Fibroblast of lung (primary cell): ENCODE results near the gene PRRC1. TPM values are rescaled to one million over a fixed set of nuclear protein-coding genes. Genes with fewer than 3 reads are reported as not detected.

Experiments used
- DNase-seq, 2 donors: peaks; one replicate each; pipeline versions ENCODE4 v3.0.0 to v3.0.0-alpha.2; 2010; ENCODE audit warnings: low read depth in 2 of 2
- H2AFZ ChIP-seq: 2 replicates; pipeline ENCODE4 v1.5.1; 2012; ENCODE audit warnings: low read length, control low read depth, inconsistent platforms
- H3K27ac ChIP-seq: 2 replicates; pipeline ENCODE4 v1.5.1; 2011; ENCODE audit warnings: low read length, control low read depth; ENCODE audit not compliant: insufficient read depth
- H3K27me3 ChIP-seq: 2 replicates; pipeline ENCODE4 v1.5.1; 2011; ENCODE audit warnings: mild to moderate bottlenecking, low read length; ENCODE audit not compliant: control insufficient read depth, insufficient read depth
- H3K36me3 ChIP-seq: 2 replicates; pipeline ENCODE4 v1.5.1; 2011; ENCODE audit warnings: low read length; ENCODE audit not compliant: control insufficient read depth, insufficient read depth
- H3K4me1 ChIP-seq: 2 replicates; pipeline ENCODE4 v1.5.1; 2011; ENCODE audit warnings: low read length; ENCODE audit not compliant: control insufficient read depth, insufficient read depth; ENCODE audit errors: extremely low read depth
- H3K4me2 ChIP-seq: 2 replicates; pipeline ENCODE4 v1.5.1; 2011; ENCODE audit warnings: low read length, control low read depth; ENCODE audit not compliant: insufficient read depth; ENCODE audit errors: extremely low read depth
- H3K4me3 ChIP-seq, 4 experiments: fragments of 200-600 bp in 1 of 4; sonication (generic) in 1 of 4; replicated peaks in 1 of 4; 2 replicates each; pipeline ENCODE4 v1.5.1; 2011 to 2016; ENCODE audit warnings: low read length in 4 of 4, low read depth in 3 of 4, mild to moderate bottlenecking in 3 of 4, control low read depth in 2 of 4, inconsistent platforms in 1 of 4, mixed read lengths in 1 of 4; ENCODE audit not compliant: insufficient read depth in 1 of 4; ENCODE audit errors: control extremely low read depth in 1 of 4
- H3K79me2 ChIP-seq: 2 replicates; pipeline ENCODE4 v1.5.1; 2012; ENCODE audit warnings: mild to moderate bottlenecking, low read length, inconsistent platforms; ENCODE audit not compliant: control insufficient read depth, insufficient read depth
- H3K9ac ChIP-seq: 2 replicates; pipeline ENCODE4 v1.5.1; 2011; ENCODE audit warnings: mild to moderate bottlenecking, low read length, control low read depth; ENCODE audit not compliant: insufficient read depth
- H3K9me3 ChIP-seq: 2 replicates; pipeline ENCODE4 v1.5.1; 2012; ENCODE audit warnings: low read depth, low read length; ENCODE audit not compliant: control insufficient read depth, insufficient read depth
- H4K20me1 ChIP-seq: 2 replicates; pipeline ENCODE4 v1.5.1; 2011; ENCODE audit warnings: low read length; ENCODE audit not compliant: control insufficient read depth, insufficient read depth; ENCODE audit errors: extremely low read depth
- EZH2 ChIP-seq: IDR thresholded peaks from 2 replicates; pipeline ENCODE4 v1.5.1; 2012; ENCODE audit warnings: low read length, control low read depth, mild to moderate bottlenecking; ENCODE audit errors: missing control alignments
- polyA plus RNA-seq, 2 donors: library from polyadenylated mRNA; depleted of rRNA in 1 of 2; stranded (reverse) in 1 of 2; unstranded in 1 of 2; fragments of >200 nt; gene quantifications; 2 replicates each; pipeline ENCODE4 v1.2.1, GENCODE V29; 2011 to 2012; ENCODE audit warnings: missing spikeins in 1 of 2
- total RNA-seq: library from RNA; depleted of rRNA; stranded (reverse); fragments of >200 nt; gene quantifications from 2 replicates; pipeline ENCODE4 v1.2.1, GENCODE V29; 2014
- TF ChIP-seq, protein P1 (sequence below), 2 donors: IDR thresholded peaks in 1 of 2; conservative IDR thresholded peaks in 1 of 2; 1 replicate in 1 of 2; 2 replicates in 1 of 2; pipeline ENCODE4 v1.5.1; 2011 to 2012; ENCODE audit warnings: low read length in 2 of 2, control low read depth in 1 of 2, inconsistent platforms in 1 of 2, low read depth in 1 of 2, mild to moderate bottlenecking in 1 of 2

The PRRC1 gene
- total and polyA plus RNA-seq, 2 donors (not counting 1 experiment from before 2014, with no cell fraction given): 44.3 to 125 TPM

DNA sequence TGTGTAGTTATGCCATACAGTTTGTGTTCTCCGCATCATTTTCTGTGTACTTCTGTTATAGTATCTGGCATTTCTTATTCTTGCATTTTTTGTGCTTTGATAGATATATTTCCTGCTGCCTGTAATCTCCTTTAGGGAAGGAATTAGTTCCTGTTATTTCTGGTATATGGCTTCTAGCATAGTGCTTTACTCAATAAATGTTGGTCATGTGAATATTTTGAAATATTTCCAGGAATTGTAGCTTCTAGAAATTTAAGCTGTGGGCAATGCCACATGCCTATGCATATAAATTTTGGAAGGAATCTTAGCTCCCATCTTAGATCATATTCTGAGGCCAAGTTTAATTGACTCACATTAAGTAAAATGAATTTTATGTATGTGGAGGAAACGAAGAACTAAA is 11.5 kb upstream of the PRRC1 start:
- no peak overlapping the region for H3K9ac ChIP-seq
- DNase-seq: no peak
- H2AFZ ChIP-seq: no peak overlapping the region
- H3K4me2 ChIP-seq: no peak overlapping the region
- no peaks in the 10 kb centered on the region for H3K79me2 ChIP-seq
- H3K9me3 ChIP-seq: no peaks in the 10 kb centered on the region
- H3K27ac ChIP-seq: no peak overlapping the region
- no peak overlapping the region for H3K4me3 ChIP-seq
- no peaks in the 10 kb centered on the region for H3K4me1 ChIP-seq
- H3K36me3 ChIP-seq: no peaks in the 10 kb centered on the region
- no peaks in the 10 kb centered on the region for H4K20me1 ChIP-seq
- peaks cover 4% of the 10 kb centered on the region for H3K27me3 ChIP-seq
- TF ChIP-seq EZH2: no peak

DNA sequence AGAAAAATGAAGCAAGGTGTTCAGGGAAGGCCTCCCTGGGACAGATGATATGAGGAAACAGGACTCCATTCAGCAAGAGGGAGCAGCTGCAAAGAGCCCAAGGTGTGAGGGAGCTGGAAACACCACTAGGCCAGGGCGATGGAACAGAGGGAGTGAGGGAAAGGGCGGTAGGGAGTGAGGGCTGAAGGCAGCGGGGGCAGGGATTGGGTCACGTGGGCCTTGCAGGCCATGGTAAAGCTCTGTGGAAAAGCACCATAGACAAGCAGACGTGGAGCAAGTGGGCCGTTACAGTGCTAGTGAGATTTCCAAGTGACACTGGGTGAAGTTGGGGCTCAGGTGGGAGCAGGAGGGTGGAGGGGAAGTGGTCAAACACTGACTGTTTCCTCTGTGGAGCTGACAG is 10.8 kb upstream of the PRRC1 start:
- no peaks in the 10 kb centered on the region for H3K9me3 ChIP-seq
- no peak overlapping the region for H3K4me2 ChIP-seq
- no peaks in the 10 kb centered on the region for H3K79me2 ChIP-seq
- no peaks in the 10 kb centered on the region for H3K4me1 ChIP-seq
- peaks cover 4% of the 10 kb centered on the region for H3K27me3 ChIP-seq
- no peaks in the 10 kb centered on the region for H3K36me3 ChIP-seq
- no peak for DNase-seq
- no peak overlapping the region for H3K27ac ChIP-seq
- H4K20me1 ChIP-seq: no peaks in the 10 kb centered on the region
- no peak overlapping the region for H3K4me3 ChIP-seq
- H3K9ac ChIP-seq: no peak overlapping the region
- no peak overlapping the region for H2AFZ ChIP-seq
- TF ChIP-seq EZH2: no peak
- TF ChIP-seq, protein P1, sequence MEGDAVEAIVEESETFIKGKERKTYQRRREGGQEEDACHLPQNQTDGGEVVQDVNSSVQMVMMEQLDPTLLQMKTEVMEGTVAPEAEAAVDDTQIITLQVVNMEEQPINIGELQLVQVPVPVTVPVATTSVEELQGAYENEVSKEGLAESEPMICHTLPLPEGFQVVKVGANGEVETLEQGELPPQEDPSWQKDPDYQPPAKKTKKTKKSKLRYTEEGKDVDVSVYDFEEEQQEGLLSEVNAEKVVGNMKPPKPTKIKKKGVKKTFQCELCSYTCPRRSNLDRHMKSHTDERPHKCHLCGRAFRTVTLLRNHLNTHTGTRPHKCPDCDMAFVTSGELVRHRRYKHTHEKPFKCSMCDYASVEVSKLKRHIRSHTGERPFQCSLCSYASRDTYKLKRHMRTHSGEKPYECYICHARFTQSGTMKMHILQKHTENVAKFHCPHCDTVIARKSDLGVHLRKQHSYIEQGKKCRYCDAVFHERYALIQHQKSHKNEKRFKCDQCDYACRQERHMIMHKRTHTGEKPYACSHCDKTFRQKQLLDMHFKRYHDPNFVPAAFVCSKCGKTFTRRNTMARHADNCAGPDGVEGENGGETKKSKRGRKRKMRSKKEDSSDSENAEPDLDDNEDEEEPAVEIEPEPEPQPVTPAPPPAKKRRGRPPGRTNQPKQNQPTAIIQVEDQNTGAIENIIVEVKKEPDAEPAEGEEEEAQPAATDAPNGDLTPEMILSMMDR (conservative IDR thresholded peaks at IDR 0.05 in 1 of 2, IDR thresholded peaks at IDR 0.05 in 1 of 2; ENCODE audit: low read depth in 1 of 2, low read length in 2 of 2): no peak

DNA sequence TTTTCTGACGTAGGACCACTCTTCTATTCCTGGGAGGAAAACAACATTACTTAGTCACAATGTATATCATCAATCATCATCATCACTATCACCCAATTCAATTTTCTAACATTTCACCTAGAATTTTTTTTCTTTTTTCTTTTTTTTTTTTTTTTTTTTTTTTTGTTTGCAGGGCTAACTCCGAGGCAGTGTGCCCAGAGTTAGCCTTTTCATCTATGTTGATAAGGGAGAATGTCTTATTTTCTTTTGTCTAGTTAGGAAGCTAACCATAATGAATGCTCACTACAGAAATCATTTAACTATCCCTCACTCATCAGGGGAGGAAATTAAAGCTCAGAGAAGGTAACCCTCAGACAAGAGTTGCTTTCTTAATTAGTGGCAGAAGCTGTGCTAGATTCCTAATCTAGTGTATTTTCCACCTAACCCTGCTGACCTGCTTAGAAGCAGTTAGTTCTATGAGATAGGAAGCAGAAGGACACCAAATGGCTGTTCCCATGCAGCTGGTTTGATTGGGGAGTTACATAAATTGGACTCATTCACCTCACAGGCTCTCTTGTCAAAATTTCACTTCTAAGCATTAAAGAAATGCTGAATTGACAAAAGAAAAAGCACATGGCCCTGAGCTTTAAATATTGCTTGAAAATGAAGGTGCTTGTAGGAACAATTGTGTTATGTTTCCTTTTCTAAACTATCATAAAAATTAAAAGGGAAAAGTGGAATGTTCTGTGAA is 8.6 kb upstream of the PRRC1 start:
- Histone ChIP-seq H2AFZ (no peak overlapping the region), H4K20me1 (no peaks in the 10 kb centered on the region), H3K27me3 (peaks cover 4% of the 10 kb centered on the region), H3K4me3 (no peak overlapping the region), H3K4me2 (no peak overlapping the region), H3K27ac (no peak overlapping the region), H3K9ac (no peak overlapping the region), H3K36me3 (no peaks in the 10 kb centered on the region), H3K4me1 (no peaks in the 10 kb centered on the region), H3K79me2 (no peaks in the 10 kb centered on the region), H3K9me3 (no peaks in the 10 kb centered on the region)
- TF ChIP-seq, protein P1 (conservative IDR thresholded peaks at IDR 0.05 in 1 of 2, IDR thresholded peaks at IDR 0.05 in 1 of 2; ENCODE audit: low read depth in 1 of 2, low read length in 2 of 2): no peak
- no peak for TF ChIP-seq EZH2
- no peak for DNase-seq
